ENCODE results near the gene PIP4P1. TPM values are rescaled to one million over a fixed set of nuclear protein-coding genes. Genes with fewer than 3 reads are reported as not detected.
"Not testable (repeated sequence)": the region's sequence is repeated elsewhere in the genome, so short reads cannot be mapped to it uniquely, and the experiment has no call there.

The PIP4P1 gene
- total RNA-seq, 2 experiments from 2014 or later, result 39.5 to 42.9 TPM

- Mint-ChIP-seq H3K27ac (peak overlapping the region; percentile 91), H3K9me3 (no peaks in the 10 kb centered on the region), H3K4me3 (peak overlapping the region; percentile 88), H3K4me1 (peaks cover 48% of the 10 kb centered on the region), H3K27me3 (no peaks in the 10 kb centered on the region), H3K36me3 (ENCODE audit: low read depth) (peaks cover 51% of the 10 kb centered on the region)
- peak; percentile 62 for DNase-seq
- ChIA-PET POLR2A (interaction anchor here (0.6 to 6.1 kb wide), 27 partner anchors 8 to 214 kb away, joined by 3 to 95 read pairs (median 6); partner anchors contain the start of genes APEX1, CCNB1IP1, OSGEP and PARP2), CTCF (interaction anchor here (0.9 to 3.4 kb wide), 11 partner anchors 8 to 143 kb away, joined by 3 to 13 read pairs (median 4); partner anchors contain the start of genes APEX1, OSGEP and TEP1)
Observed at GRCh38 chr14:20469890-20470602, 8.8 kb upstream of the PIP4P1 start.

- Mint-ChIP-seq H3K9me3 (no peaks in the 10 kb centered on the region), H3K4me1 (peaks cover 42% of the 10 kb centered on the region), H3K36me3 (ENCODE audit: low read depth) (peaks cover 45% of the 10 kb centered on the region), H3K4me3 (peak within 1 kb of the TSS; percentile 88), H3K27me3 (no peaks in the 10 kb centered on the region), H3K27ac (peak within 1 kb of the TSS; percentile 91)
- DNase-seq, result peak; percentile 91
- POLR2A ChIA-PET, result interaction anchor here (0.6 to 6.1 kb wide), 27 partner anchors 8 to 215 kb away, joined by 3 to 95 read pairs (median 6); partner anchors contain the start of genes APEX1, CCNB1IP1, OSGEP and PARP2
- CTCF ChIA-PET, result interaction anchor here (0.9 to 3.4 kb wide), 11 partner anchors 8 to 144 kb away, joined by 3 to 13 read pairs (median 4); partner anchors contain the start of genes APEX1, OSGEP and TEP1
Observed at GRCh38 chr14:20469242-20469889, 8.1 kb upstream of the PIP4P1 start, which contains the start of gene PNP. Gene PNP, plus strand, starts transcription at chr14:20469406. Its CDS starts 119 bp downstream, at chr14:20469525.

- peaks cover 39% of the 10 kb centered on the region for H3K36me3 Mint-ChIP-seq (ENCODE audit: low read depth)
- H3K27ac Mint-ChIP-seq, result peak overlapping the region; percentile 91
- H3K4me3 Mint-ChIP-seq, result peak overlapping the region; percentile 88
- no peak for DNase-seq
- H3K4me1 Mint-ChIP-seq, result peaks cover 36% of the 10 kb centered on the region
- no peaks in the 10 kb centered on the region for H3K9me3 Mint-ChIP-seq
- CTCF ChIA-PET, result interaction anchor here (1.2 to 3.4 kb wide), 4 partner anchors 18 to 145 kb away, joined by 3 to 13 read pairs (median 8); no protein-coding TSS in a partner anchor
- no peaks in the 10 kb centered on the region for H3K27me3 Mint-ChIP-seq
- POLR2A ChIA-PET, result interaction anchor here (1.1 to 6.1 kb wide), 9 partner anchors 8 to 145 kb away, joined by 4 to 95 read pairs (median 18); partner anchors contain the start of genes APEX1, OSGEP, PARP2 and PIP4P1
Observed at GRCh38 chr14:20468764-20469241, 7.6 kb upstream of the PIP4P1 start.

- peak; percentile 60 for DNase-seq
- ChIA-PET POLR2A (interaction anchor here (1.0 to 6.3 kb wide), 15 partner anchors 8 to 223 kb away, joined by 3 to 76 read pairs (median 6); partner anchors contain the start of genes PARP2, PNP, RNASE4 and TEP1), CTCF (interaction anchor here (0.6 to 2.5 kb wide), 10 partner anchors 8 to 221 kb away, joined by 3 to 22 read pairs (median 3); partner anchors contain the start of gene PARP2)
- Mint-ChIP-seq H3K4me3 (peak overlapping the region; percentile 97), H3K27me3 (no peaks in the 10 kb centered on the region), H3K27ac (peak overlapping the region; percentile 90), H3K9me3 (no peaks in the 10 kb centered on the region), H3K4me1 (peaks cover 39% of the 10 kb centered on the region), H3K36me3 (ENCODE audit: low read depth) (peaks cover 26% of the 10 kb centered on the region)
Observed at GRCh38 chr14:20460458-20461224, 593 bp downstream of the PIP4P1 start.

GRCh38 chr14:20458031-20458789 is 3.0 kb downstream of the PIP4P1 start:
- CTCF ChIA-PET, result no interaction called here
- Mint-ChIP-seq H3K36me3 (ENCODE audit: low read depth) (peaks cover 26% of the 10 kb centered on the region), H3K4me1 (peaks cover 43% of the 10 kb centered on the region), H3K4me3 (no peak overlapping the region), H3K27ac (no peak overlapping the region), H3K27me3 (no peaks in the 10 kb centered on the region), H3K9me3 (no peaks in the 10 kb centered on the region)
- POLR2A ChIA-PET, result interaction anchor here (1.8 to 6.3 kb wide), 2 partner anchors 13 to 152 kb away, joined by 3 to 76 read pairs; partner anchors contain the start of gene PNP
- no peak for DNase-seq

GRCh38 chr14:20456971-20457370 is 4.3 kb downstream of the PIP4P1 start:
- H3K36me3 Mint-ChIP-seq (ENCODE audit: low read depth), result peaks cover 32% of the 10 kb centered on the region
- H3K4me3 Mint-ChIP-seq, result no peak overlapping the region
- H3K4me1 Mint-ChIP-seq, result peaks cover 45% of the 10 kb centered on the region
- DNase-seq, result no peak
- no peaks in the 10 kb centered on the region for H3K27me3 Mint-ChIP-seq
- H3K27ac Mint-ChIP-seq, result no peak overlapping the region
- no peaks in the 10 kb centered on the region for H3K9me3 Mint-ChIP-seq
- CTCF ChIA-PET, result interaction anchor here (3.5 kb wide), 1 partner anchor 43 kb away, joined by 36 read pairs; the partner anchor contains the start of gene TEP1
- POLR2A ChIA-PET, result interaction anchor here (1.0 to 5.5 kb wide), 6 partner anchors 9 to 124 kb away, joined by 3 to 95 read pairs (median 26); partner anchors contain the start of genes CCNB1IP1, PARP2, PNP and TEP1

GRCh38 chr14:20455355-20456300 is 5.6 kb downstream of the PIP4P1 start:
- DNase-seq, result no peak
- H3K27me3 Mint-ChIP-seq, result no peaks in the 10 kb centered on the region
- ChIA-PET CTCF (interaction anchor here (0.8 to 3.5 kb wide), 9 partner anchors 15 to 167 kb away, joined by 3 to 36 read pairs (median 5); partner anchors contain the start of genes PARP2, PNP and TEP1), POLR2A (interaction anchor here (0.7 to 5.5 kb wide), 23 partner anchors 9 to 227 kb away, joined by 3 to 95 read pairs (median 5); partner anchors contain the start of genes CCNB1IP1, PARP2, PNP and TEP1)
- no peak overlapping the region for H3K4me3 Mint-ChIP-seq
- peaks cover 36% of the 10 kb centered on the region for H3K36me3 Mint-ChIP-seq (ENCODE audit: low read depth)
- no peak overlapping the region for H3K27ac Mint-ChIP-seq
- no peaks in the 10 kb centered on the region for H3K9me3 Mint-ChIP-seq
- H3K4me1 Mint-ChIP-seq, result peaks cover 40% of the 10 kb centered on the region

- POLR2A ChIA-PET, result interaction anchor here (0.7 to 5.5 kb wide), 24 partner anchors 8 to 228 kb away, joined by 3 to 95 read pairs (median 4); partner anchors contain the start of genes CCNB1IP1, PARP2, PNP and TEP1
- H3K36me3 Mint-ChIP-seq (ENCODE audit: low read depth), result peaks cover 33% of the 10 kb centered on the region
- peak; percentile 99 for DNase-seq
- H3K27me3 Mint-ChIP-seq, result no peaks in the 10 kb centered on the region
- H3K4me1 Mint-ChIP-seq, result peaks cover 33% of the 10 kb centered on the region
- CTCF ChIA-PET, result interaction anchor here (0.9 to 3.5 kb wide), 9 partner anchors 15 to 168 kb away, joined by 3 to 36 read pairs (median 5); partner anchors contain the start of genes PARP2, PNP and TEP1
- H3K9me3 Mint-ChIP-seq, result no peaks in the 10 kb centered on the region
- H3K27ac Mint-ChIP-seq, result no peak within 1 kb of the TSS
- no peak within 1 kb of the TSS for H3K4me3 Mint-ChIP-seq
Observed at GRCh38 chr14:20454516-20455354, 6.5 kb downstream of the PIP4P1 start, which contains the start of the genes APEX1 and OSGEP. Gene APEX1, plus strand, starts transcription at chr14:20455226. Its CDS starts 420 bp downstream, at chr14:20455646. Gene OSGEP, minus strand, starts transcription at chr14:20454812. Its CDS starts 129 bp downstream, at chr14:20454683.

GRCh38 chr14:20452831-20453230 is 8.4 kb downstream of the PIP4P1 start:
- Mint-ChIP-seq H3K36me3 (ENCODE audit: low read depth) (peaks cover 41% of the 10 kb centered on the region), H3K4me1 (peaks cover 21% of the 10 kb centered on the region), H3K27ac (peak overlapping the region; percentile 7), H3K4me3 (peak overlapping the region; percentile 24)
- ChIA-PET POLR2A (interaction anchor here (0.9 to 5.5 kb wide), 4 partner anchors 9 to 110 kb away, joined by 3 to 95 read pairs (median 22); partner anchors contain the start of genes PIP4P1, PNP and TEP1), CTCF (interaction anchor here (0.7 to 1.2 kb wide), 3 partner anchors 9 to 37 kb away, joined by 3 to 6 read pairs (median 4); partner anchors contain the start of gene PIP4P1)
- DNase-seq, H3K9me3 Mint-ChIP-seq, H3K27me3 Mint-ChIP-seq: not testable (repeated sequence)

Data from activated CD4-positive, alpha-beta memory T cell treated with anti-CD3 and anti-CD28 coated beads, Interleukin-2, amount 10 ng/mL, durations not matched to agents 7 days and 5 days (primary cell).